ENCODE measurements around the gene FAM32A. TPM values are rescaled to one million over a fixed set of nuclear protein-coding genes. Genes with fewer than 3 reads are reported as not detected.

The FAM32A gene
- total and polyA plus RNA-seq, 12 donors: 68.1 to 159 (median 89.8) TPM

GRCh38 chr19:16232127-16232526 lies 46.9 kb downstream of the FAM32A start:
- no peak overlapping the region for H3K27ac ChIP-seq
- no peak for TF ChIP-seq POLR2A (IDR thresholded peaks at IDR 0.05)
- TF ChIP-seq CTCF (IDR thresholded peaks at IDR 0.05): no peak
- DNase-seq: no peak
- H3K36me3 ChIP-seq (replicated peaks in 1 of 2): peaks cover 0 to 66% of the 10 kb centered on the region in 2 donors
- H3K27me3 ChIP-seq: no peaks in the 10 kb centered on the region
- 95 to 99% (median 96%) methylated on average over 16 of the region's 16 CpGs for WGBS, 4 donors
- no peaks in the 10 kb centered on the region for H3K9me3 ChIP-seq (replicated peaks in 1 of 3)
- intact Hi-C loops (cut with DNase I): no loop called here
- H3K4me3 ChIP-seq: no peak overlapping the region
- H3K4me1 ChIP-seq (replicated peaks in 1 of 2): no peaks in the 10 kb centered on the region

- no peak overlapping the region for H3K4me3 ChIP-seq
- no peaks in the 10 kb centered on the region for H3K4me1 ChIP-seq (replicated peaks in 1 of 2)
- intact Hi-C loops (cut with DNase I): no loop called here
- peaks cover 0 to 62% of the 10 kb centered on the region in 2 donors for H3K36me3 ChIP-seq (replicated peaks in 1 of 2)
- no peak overlapping the region for H3K27ac ChIP-seq
- no peaks in the 10 kb centered on the region for H3K9me3 ChIP-seq (replicated peaks in 1 of 3)
- DNase-seq: no peak
- TF ChIP-seq POLR2A (IDR thresholded peaks at IDR 0.05): no peak
- no peak for TF ChIP-seq CTCF (IDR thresholded peaks at IDR 0.05)
- H3K27me3 ChIP-seq: no peaks in the 10 kb centered on the region
- 79 to 93% (median 89%) methylated on average over 6 to 13 of the region's 13 CpGs for WGBS, 4 donors
Observed at GRCh38 chr19:16232568-16232967, 47.4 kb downstream of the FAM32A start.

GRCh38 chr19:16233081-16233776 lies 48.0 kb downstream of the FAM32A start:
- Histone ChIP-seq H3K9me3 (replicated peaks in 1 of 3) (no peaks in the 10 kb centered on the region), H3K36me3 (replicated peaks in 1 of 2) (peaks cover 0 to 55% of the 10 kb centered on the region in 2 donors), H3K4me1 (replicated peaks in 1 of 2) (no peaks in the 10 kb centered on the region), H3K4me3 (no peak overlapping the region), H3K27ac (no peak overlapping the region), H3K27me3 (no peaks in the 10 kb centered on the region)
- DNase-seq: no peak
- intact Hi-C loops (cut with DNase I): no loop called here
- TF ChIP-seq POLR2A (IDR thresholded peaks at IDR 0.05) (no peak), CTCF (IDR thresholded peaks at IDR 0.05) (no peak)
- 92 to 97% (median 96%) methylated on average over 12 to 19 of the region's 19 CpGs for WGBS, 4 donors

- Histone ChIP-seq H3K27me3 (no peaks in the 10 kb centered on the region), H3K4me3 (no peak overlapping the region), H3K36me3 (replicated peaks in 1 of 2) (peaks cover 0 to 47% of the 10 kb centered on the region in 2 donors), H3K27ac (no peak overlapping the region), H3K4me1 (replicated peaks in 1 of 2) (no peaks in the 10 kb centered on the region), H3K9me3 (replicated peaks in 1 of 3) (no peaks in the 10 kb centered on the region)
- 92 to 94% (median 93%) methylated on average over 2 to 19 of the region's 19 CpGs for whole genome bisulfite sequencing, 4 donors
- TF ChIP-seq CTCF (IDR thresholded peaks at IDR 0.05) (no peak), POLR2A (IDR thresholded peaks at IDR 0.05) (no peak)
- intact Hi-C loops (cut with DNase I): no loop called here
- no peak for DNase-seq
Observed at GRCh38 chr19:16233836-16234551, 48.8 kb downstream of the FAM32A start.

All from adrenal gland (tissue), 12 donors.